ENCODE data around the gene FAM163B.
A peak's percentile ranks its signal among the peaks of the same experiment; 100 is the strongest.

FAM163B gene

GRCh38 chr9:133615606-133616188 is 6.5 kb upstream of the FAM163B start:
- no peak for DNase-seq

- DNase-seq: peak; percentile 37
Observed at GRCh38 chr9:133615186-133615585, 6.0 kb upstream of the FAM163B start.

DNA sequence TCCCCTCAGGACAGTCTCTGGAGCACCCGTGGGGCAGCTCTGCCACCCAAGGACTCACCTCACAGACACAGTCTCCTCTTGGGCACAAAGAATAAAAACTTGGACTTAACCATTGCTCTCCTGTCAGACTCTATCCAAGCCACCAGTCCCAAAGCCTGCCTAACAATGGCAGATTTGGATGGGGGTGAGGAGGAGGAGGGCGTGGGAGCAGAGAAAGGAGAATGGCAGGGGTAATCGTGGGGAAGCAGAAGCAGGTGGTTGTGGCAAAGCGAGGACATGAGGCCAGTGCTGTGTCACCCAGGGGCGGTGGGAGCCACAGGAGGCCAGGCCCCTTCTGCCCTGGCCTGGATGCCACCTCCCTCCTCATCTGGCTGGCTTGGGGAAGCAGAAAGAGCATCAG is 5.5 kb upstream of the FAM163B start:
- DNase-seq: no peak

DNA sequence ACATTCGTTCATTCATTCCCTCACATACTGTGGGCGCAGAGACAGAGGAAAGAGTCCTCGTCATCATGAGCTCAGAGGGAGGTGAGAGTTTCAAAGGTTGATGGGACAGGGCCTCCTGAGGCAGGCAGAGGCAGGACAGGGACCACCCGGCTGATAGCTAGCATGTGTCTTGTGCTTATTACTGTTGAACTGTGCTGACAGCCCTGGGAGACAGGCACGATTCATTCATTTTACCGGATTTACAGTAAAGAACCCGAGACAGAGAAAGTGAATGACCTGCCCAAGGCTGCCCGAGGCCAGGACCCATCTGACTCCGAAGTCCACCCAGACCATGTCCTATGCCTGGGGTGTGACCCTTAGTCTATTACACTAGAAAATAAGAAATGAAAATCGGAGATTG is 4.9 kb upstream of the FAM163B start:
- DNase-seq: no peak

GRCh38 chr9:133613432-133613831 is 4.2 kb upstream of the FAM163B start:
- no peak for DNase-seq

- DNase-seq: peak; percentile 45
Observed at GRCh38 chr9:133612816-133613215, 3.6 kb upstream of the FAM163B start.

- DNase-seq: no peak
Observed at GRCh38 chr9:133612051-133612450, 2.9 kb upstream of the FAM163B start.

DNA sequence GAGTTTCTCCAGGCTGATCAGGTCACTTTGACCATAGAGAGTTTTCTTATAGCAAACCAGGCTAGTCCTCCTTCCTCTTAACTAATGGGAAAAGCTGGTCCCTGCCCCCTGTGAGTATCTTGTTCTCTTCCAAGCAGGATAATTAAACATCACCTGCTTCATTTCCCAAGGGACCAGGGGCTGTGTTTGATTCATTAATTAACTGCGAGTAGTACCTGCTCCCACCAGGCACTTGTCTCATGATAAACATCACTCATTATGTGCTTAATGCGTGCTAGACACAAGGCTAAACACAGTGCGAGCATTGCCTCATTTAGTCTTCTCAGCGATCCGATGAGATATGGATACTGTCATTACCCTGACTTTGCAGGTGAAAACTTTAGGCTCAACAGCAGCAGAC is 1.7 kb upstream of the FAM163B start:
- peak; percentile 86 for DNase-seq

DNA sequence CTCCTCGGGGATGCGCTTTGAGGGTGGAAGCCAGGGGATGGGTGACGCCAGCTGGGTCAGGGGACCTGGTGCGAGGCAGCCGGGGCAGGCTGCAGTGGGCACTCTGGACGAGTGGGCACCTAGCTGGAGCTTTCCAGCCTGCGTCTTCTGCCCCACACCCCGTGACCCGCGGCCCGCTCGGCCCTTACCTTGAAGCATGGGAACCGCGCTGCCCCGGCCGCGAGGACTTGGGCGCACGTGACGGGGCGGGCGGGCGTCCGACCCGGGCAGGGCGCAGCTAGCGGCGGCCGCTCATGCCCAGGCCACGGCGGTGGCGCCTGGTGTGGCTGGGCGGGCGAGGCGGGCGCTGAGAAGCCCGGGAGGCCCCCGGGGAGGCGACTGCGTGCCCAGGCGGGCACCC is 300 bp downstream of the FAM163B start:
- DNase-seq: no peak

DNA sequence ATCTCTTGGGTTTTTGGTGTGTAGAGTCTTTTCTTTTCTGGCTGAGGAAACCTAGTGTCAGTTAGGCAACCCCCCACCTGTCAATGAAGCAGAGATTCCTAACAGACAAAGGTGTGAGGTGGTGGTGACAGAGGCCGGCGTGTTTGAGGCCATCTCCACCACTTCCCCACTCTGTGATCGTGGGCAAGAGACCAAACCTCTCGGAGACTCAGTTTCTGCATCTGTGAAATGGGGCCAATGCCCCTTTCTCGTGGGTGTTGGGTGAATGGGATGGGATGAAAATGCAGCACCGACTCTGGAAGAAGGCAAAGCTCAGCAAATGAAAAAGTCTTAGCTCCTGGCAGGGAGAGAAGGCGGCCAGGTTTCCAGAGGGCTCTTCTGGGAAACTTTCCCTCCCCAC is 807 bp downstream of the FAM163B start:
- DNase-seq: no peak

- DNase-seq: no peak
Observed at GRCh38 chr9:133607976-133608375, 1.2 kb downstream of the FAM163B start.

DNA sequence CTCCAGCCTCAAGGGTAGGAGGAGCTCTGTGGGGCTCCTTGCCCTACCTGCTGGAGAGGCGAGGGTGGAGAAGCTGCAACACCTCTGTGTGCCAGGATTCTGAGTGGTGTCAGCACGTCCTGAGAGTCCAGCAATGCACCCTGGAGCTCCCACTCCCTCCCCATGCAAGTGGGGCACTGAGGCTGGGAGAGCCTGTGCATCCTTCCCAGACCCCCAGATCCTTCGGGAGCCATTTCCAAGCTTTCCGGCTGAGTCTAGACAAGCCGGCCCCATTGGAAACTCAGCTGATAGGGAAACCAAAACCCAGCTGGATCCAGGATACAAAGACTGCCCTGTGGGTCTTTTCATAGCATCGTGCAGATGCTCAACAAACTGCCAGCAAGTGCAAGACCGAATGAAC is 1.8 kb downstream of the FAM163B start:
- no peak for DNase-seq

DNA sequence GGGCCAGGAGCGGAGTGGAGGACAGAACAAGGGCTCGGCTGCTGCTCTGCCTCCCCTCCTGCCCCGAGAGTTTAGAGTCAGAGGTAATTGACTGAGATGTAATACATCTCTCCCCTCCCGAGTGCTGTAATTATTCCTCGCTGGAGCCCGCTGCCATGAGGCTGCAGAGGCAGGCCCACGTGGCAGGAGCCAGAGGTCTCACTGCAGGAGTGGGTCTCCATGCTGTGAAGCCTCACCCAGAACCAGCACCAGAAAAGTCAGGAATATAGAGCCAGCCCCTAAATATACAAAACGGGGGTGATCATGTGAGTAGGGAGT is 2.5 kb downstream of the FAM163B start:
- peak; percentile 18 for DNase-seq

- no peak for DNase-seq
Observed at GRCh38 chr9:133605856-133606707, 3.1 kb downstream of the FAM163B start.

DNA sequence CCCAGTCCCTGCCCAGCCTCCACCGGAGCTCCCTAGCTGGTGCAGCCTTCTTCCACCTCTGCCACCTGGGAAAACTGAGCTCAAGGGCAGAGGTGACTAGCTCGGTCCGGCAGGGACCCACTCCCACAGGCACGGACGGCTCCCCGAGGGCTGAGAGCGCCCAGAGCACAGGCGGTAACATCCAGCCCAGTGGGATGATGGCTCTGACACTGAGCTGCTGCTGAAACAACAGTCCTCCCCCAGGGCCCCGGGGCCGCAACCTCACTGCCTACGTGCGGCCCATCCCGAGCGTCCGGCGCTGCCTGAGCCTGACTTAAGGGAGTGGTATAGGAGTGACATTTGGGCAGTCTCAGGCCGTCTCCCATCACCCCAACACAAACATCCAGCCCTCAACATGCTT is 3.7 kb downstream of the FAM163B start:
- DNase-seq: no peak

- no peak for DNase-seq
Observed at GRCh38 chr9:133604856-133605255, 4.3 kb downstream of the FAM163B start.

DNA sequence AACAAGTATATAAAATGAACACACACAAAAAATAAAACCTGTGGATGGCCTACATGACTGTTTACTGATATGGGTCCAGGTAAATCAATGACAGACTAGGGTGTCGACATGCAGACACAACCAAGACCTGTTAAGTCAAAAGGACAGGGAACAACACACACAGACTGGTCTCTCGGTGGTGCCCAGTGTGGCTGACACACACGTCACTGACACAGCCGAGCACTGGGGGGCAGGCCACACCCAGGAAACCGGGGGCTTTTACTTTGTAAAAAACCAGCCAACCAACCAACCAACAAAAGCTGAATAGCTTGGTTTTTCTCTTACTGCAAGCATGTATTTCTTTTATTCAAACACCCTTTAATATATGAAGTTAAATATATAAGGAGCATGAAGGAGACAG is 5.0 kb downstream of the FAM163B start:
- no peak for DNase-seq

GRCh38 chr9:133603135-133603927 is 5.9 kb downstream of the FAM163B start:
- DNase-seq: no peak

DNA sequence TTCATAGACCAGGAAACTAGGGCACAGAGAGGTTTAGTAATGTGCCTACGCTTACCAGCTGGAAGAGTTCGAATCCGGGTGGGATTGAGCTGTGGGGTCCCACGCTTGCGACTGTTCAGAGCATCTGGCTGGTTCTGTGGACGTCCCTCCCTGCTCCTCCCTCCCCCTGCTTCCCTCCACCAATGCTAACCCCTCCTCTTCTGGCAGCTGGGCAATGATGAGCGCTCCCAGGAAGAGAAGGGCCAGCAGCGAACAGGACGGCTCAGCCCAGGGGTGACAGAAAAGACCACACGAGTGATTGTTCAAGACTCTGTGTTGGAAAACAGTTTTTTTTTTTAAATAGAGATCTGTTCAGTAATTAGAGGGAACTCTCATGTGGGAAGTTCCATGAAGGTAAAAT is 6.9 kb downstream of the FAM163B start:
- DNase-seq: no peak

DNA sequence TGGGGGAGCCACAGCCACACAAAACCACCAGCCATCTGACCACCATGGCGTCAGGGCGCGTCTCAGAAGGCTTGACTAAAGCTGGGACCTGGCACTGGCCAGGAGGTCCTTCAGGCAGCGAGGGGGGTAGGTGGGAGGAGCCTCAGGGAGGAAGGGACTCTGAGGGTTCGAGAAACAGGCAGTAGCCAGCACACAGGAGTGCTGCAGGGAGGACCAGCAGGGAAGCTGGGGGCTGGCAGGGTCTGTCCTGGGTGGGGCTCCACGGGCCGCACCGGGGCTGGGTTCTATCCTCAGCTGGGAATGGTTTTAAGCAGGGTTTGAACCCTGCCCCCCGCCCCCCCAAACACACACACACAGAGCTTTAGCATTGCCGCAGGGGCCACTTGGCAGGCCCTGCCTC is 7.4 kb downstream of the FAM163B start:
- no peak for DNase-seq

DNA sequence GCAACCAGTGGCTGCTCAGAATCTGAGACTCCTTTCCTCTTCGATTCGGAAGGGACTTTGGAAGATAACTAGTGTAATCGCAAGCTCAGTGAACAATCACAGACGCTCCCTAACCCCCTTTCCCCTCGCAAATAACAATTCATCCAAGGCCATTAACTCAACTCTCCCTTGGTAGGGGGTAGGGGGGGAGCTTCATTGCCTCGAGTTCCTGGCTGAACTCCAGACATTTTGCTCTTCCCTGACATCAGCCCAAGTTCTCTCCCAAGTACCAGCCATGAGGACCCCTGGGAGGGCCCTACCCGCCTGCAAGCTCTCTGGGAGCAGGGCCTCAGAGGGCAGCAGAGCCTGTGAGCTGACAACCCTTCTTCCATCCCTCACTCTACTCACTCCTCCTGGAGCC is 8.4 kb downstream of the FAM163B start:
- no peak for DNase-seq

GRCh38 chr9:133599470-133600173 is 9.6 kb downstream of the FAM163B start:
- DNase-seq: no peak

DNA sequence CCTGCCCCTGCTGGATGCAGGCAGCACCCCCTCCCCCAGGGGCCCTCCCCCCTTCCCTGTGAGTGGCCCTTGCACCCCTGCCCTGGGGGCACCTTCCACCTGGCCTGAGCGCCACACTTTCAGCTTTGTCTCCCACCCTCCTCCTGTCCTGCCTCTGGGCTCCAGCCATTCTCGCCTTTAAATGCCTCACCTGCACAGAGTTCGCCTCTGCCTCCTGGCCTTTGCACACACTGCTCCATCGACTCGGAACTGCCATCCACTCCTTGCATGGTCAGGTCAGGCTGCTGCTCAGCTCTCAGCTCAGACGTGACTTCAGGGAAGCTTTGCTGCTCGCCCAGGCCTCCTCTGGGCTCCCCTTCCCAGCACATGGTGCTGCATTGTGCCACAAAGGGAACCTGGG is 10.2 kb downstream of the FAM163B start:
- DNase-seq: no peak
